SK-N-MC (cell line): ENCODE measurements around the gene MERTK.

ENCODE experiments used
- EZH2 ChIP-seq: fragments of 200-600 bp; sonication (generic); IDR thresholded peaks from one replicate; pipeline ENCODE4 v1.6.1; 2017; ENCODE audit warnings: antibody characterized with exemption
- FOXP2 ChIP-seq: optimal IDR thresholded peaks from 2 replicates; pipeline ENCODE3; 2011; ENCODE audit warnings: mild to moderate bottlenecking, moderate library complexity; ENCODE audit not compliant: insufficient read depth; ENCODE audit errors: extremely low read length, control extremely low read depth
- POLR2AphosphoS5 ChIP-seq: IDR thresholded peaks from 2 replicates; pipeline ENCODE4 v1.6.1; 2012; ENCODE audit warnings: mild to moderate bottlenecking, low read depth, low read length, borderline replicate concordance

- TF ChIP-seq POLR2AphosphoS5 (no peak), EZH2 (no peak), FOXP2 (no peak)
Observed at GRCh38 chr2:112033600-112033999, 135.2 kb downstream of the MERTK start.
